ENCODE data around the gene C10orf90. TPM values are rescaled to one million over a fixed set of nuclear protein-coding genes. Genes with fewer than 3 reads are reported as not detected.
A peak's percentile ranks its signal among the peaks of the same experiment; 100 is the strongest.

The C10orf90 gene
- total RNA-seq, 1 donor from 2014 or later, result not detected

- no peak overlapping the region for H3K4me3 Mint-ChIP-seq (ENCODE audit: unreplicated experiment)
- no peak overlapping the region for H3K27ac Mint-ChIP-seq (ENCODE audit: unreplicated experiment)
- H3K36me3 Mint-ChIP-seq (ENCODE audit: unreplicated experiment), result peaks cover 17% of the 10 kb centered on the region
- H3K4me1 Mint-ChIP-seq (ENCODE audit: low read depth, unreplicated experiment), result peaks cover 14% of the 10 kb centered on the region
- no peak for DNase-seq
- H3K27me3 Mint-ChIP-seq (ENCODE audit: unreplicated experiment), result peaks cover 8% of the 10 kb centered on the region
- peaks cover 7% of the 10 kb centered on the region for H3K9me3 Mint-ChIP-seq (ENCODE audit: unreplicated experiment)
- no peak for TF ChIP-seq CTCF (IDR thresholded peaks at IDR 0.05; ENCODE audit: partially characterized antibody, unreplicated experiment)
Observed at GRCh38 chr10:126392469-126392868, 278.0 kb downstream of the C10orf90 start.

DNA sequence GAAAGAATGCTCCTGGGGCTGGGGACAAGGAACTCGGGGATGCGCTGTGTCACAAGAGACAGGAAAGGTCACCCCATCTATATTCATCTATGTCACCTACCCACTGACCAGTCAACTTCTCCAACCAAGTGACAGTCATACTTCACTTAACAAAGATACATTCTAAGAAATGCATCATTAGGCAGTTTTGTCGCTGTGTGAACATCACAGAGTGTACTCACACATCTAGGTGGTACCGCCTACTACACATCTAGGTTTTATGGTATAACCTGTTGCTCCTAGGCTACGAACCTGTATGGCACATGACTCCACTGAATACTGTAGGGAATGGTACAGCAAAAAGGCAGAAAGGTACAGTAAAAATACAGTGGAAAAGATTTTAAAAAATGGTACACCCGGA lies 278.4 kb downstream of the C10orf90 start:
- peaks cover 16% of the 10 kb centered on the region for H3K4me1 Mint-ChIP-seq (ENCODE audit: low read depth, unreplicated experiment)
- H3K36me3 Mint-ChIP-seq (ENCODE audit: unreplicated experiment), result peaks cover 17% of the 10 kb centered on the region
- peaks cover 10% of the 10 kb centered on the region for H3K27me3 Mint-ChIP-seq (ENCODE audit: unreplicated experiment)
- no peak for DNase-seq
- H3K9me3 Mint-ChIP-seq (ENCODE audit: unreplicated experiment), result peaks cover 10% of the 10 kb centered on the region
- peak overlapping the region; percentile 23 for H3K27ac Mint-ChIP-seq (ENCODE audit: unreplicated experiment)
- TF ChIP-seq CTCF (IDR thresholded peaks at IDR 0.05; ENCODE audit: partially characterized antibody, unreplicated experiment), result no peak
- no peak overlapping the region for H3K4me3 Mint-ChIP-seq (ENCODE audit: unreplicated experiment)

DNA sequence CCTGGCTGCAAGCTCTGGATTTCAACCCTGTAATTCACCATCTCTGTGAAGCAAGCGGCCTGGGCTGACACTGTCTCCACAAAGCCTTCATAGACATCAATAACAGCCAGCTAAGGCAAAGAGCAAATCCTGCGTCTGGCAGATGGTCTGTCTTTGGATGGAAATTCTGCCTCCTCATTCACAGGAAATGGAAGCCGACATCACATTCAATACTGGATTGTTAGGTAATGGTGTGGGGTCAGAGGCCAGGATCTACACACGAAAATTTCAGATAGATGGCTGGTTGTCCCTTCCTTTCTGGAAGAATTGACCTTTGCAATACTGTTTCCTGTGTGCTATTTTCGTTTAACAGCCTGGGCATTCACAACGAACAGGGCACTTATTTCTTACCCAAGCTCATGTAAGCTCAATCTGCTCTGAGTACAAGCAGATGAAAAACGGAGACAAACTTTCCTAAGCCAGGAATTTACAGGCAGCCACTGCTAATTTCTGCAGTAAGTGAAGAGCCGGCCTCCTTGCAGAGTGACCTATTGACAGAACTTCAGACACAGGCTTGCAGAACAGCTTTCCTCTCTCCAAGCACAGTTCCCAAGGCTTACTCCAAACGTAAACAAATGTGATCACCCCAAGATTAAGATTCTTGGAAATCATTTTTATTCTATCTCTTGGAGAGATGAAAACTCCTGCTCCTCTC lies 279.2 kb downstream of the C10orf90 start:
- H3K4me1 Mint-ChIP-seq (ENCODE audit: low read depth, unreplicated experiment), result peaks cover 19% of the 10 kb centered on the region
- H3K4me3 Mint-ChIP-seq (ENCODE audit: unreplicated experiment), result peak overlapping the region; percentile 5
- peak overlapping the region; percentile 65 for H3K27ac Mint-ChIP-seq (ENCODE audit: unreplicated experiment)
- H3K27me3 Mint-ChIP-seq (ENCODE audit: unreplicated experiment), result peaks cover 11% of the 10 kb centered on the region
- peaks cover 17% of the 10 kb centered on the region for H3K36me3 Mint-ChIP-seq (ENCODE audit: unreplicated experiment)
- peaks cover 10% of the 10 kb centered on the region for H3K9me3 Mint-ChIP-seq (ENCODE audit: unreplicated experiment)
- no peak for TF ChIP-seq CTCF (IDR thresholded peaks at IDR 0.05; ENCODE audit: partially characterized antibody, unreplicated experiment)
- DNase-seq, result no peak

DNA sequence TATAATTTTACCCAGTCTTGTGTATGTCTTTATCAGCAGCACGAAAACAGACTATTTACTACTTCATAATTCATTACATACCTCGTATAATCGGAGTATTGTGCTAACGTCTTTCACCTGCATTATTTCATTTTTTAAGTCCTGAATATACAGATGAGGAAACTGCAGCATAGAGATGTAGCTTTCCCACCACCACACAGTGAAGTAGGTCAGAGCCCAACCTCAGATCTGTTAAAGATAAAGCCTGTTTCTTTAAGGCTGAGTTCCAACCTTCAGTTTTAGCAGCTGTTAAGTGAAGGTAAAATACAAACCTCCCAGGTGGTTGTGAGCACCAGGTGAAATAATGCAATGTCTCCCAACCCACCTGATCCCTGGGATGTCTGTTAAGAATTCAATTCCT lies 280.2 kb downstream of the C10orf90 start:
- H3K27me3 Mint-ChIP-seq (ENCODE audit: unreplicated experiment), result peaks cover 11% of the 10 kb centered on the region
- H3K4me3 Mint-ChIP-seq (ENCODE audit: unreplicated experiment), result peak overlapping the region; percentile 3
- DNase-seq, result no peak
- no peak for TF ChIP-seq CTCF (IDR thresholded peaks at IDR 0.05; ENCODE audit: partially characterized antibody, unreplicated experiment)
- H3K4me1 Mint-ChIP-seq (ENCODE audit: low read depth, unreplicated experiment), result peaks cover 19% of the 10 kb centered on the region
- H3K9me3 Mint-ChIP-seq (ENCODE audit: unreplicated experiment), result peaks cover 10% of the 10 kb centered on the region
- no peak overlapping the region for H3K27ac Mint-ChIP-seq (ENCODE audit: unreplicated experiment)
- H3K36me3 Mint-ChIP-seq (ENCODE audit: unreplicated experiment), result peaks cover 13% of the 10 kb centered on the region

Data from glutamatergic neuron (in vitro differentiated cells).